ENCODE measurements around the gene MGAT4A.
A peak's percentile ranks its signal among the peaks of the same experiment; 100 is the strongest.
"Not testable (repeated sequence)": the region's sequence is repeated elsewhere in the genome, so short reads cannot be mapped to it uniquely, and the experiment has no call there.

MGAT4A gene

DNA sequence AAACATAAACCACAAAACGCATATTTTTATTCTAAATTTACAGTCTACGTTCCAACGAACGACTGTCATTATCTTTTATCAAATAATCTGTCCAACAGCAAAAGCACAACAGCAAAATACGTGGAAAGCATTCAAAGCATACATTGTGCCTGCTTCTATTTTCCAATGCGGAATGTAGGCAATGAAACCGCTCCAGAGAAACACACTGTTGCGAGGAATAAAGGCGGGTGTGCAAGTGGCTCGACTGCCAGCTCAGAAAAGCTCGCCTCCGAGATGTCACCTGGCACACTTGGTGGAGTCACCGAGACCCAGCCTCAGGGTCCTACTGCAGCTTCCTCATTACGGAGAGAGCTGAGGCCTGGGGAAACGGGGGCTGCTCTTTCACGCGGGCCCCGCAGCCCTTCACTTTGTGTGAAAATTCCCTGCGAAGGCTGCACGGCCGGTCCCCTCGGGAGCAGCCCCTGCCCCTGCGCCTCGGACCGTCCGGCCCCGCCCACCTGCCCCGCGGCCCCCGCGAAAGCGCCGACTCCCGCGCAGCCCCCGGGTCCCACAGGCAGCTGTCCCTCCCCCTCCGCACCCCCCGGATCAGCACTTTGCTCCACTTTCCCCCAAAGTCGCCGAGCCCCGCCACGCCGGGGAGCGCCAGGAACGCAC lies 752 bp downstream of the MGAT4A start:
- peak; percentile 24 to 27 (median 25) for DNase-seq (ENCODE audit: low read depth in 3 of 3)

DNA sequence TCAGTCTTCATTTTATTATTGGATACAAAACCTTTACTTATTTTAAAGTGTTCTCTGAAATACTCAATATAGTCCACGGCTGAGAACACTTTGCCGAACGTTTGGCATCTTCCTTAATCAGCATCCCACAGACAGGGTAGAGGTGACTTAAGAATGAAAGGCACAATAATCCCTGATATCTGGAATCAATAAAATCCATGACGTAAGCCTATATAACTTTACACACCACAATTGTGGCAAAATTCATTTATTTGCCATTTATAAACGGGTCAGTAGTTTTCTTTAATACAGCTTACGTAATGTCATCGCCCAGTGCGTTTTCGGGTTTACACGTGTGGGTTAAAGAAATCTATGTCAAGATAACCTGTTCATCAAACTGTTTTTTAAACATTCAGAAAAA lies 1.3 kb downstream of the MGAT4A start:
- DNase-seq (ENCODE audit: low read depth in 3 of 3), result no peak

DNA sequence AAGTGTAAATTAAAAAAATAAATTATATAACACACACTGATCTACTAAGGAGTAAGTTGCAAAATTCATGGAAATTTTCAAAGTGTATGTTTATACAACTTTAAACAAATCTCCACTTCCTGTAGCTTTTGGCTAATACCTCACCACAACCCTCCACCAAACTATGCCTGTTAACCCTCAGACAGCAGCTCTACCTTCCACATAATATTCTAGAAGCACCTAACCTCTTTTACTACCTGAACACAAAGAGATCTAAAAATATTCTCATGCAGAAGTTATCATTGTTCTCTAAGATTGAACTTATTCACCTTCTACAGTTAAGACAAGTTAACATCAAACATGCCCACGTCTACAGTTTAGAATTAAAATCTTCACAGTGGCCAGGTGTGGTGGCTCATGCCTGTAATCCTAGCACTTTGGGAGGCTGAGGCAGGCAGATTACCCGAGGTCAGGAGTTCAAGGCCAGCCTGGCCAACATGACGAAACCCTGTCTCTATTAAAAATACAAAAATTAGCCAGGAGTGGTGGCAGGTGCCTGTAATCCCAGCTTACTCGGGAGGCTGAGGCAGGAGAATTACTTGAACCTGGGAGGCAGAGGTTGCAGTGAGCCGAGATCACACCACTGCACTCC lies 2.7 kb downstream of the MGAT4A start:
- DNase-seq (ENCODE audit: low read depth in 3 of 3), result not testable (repeated sequence)

DNA sequence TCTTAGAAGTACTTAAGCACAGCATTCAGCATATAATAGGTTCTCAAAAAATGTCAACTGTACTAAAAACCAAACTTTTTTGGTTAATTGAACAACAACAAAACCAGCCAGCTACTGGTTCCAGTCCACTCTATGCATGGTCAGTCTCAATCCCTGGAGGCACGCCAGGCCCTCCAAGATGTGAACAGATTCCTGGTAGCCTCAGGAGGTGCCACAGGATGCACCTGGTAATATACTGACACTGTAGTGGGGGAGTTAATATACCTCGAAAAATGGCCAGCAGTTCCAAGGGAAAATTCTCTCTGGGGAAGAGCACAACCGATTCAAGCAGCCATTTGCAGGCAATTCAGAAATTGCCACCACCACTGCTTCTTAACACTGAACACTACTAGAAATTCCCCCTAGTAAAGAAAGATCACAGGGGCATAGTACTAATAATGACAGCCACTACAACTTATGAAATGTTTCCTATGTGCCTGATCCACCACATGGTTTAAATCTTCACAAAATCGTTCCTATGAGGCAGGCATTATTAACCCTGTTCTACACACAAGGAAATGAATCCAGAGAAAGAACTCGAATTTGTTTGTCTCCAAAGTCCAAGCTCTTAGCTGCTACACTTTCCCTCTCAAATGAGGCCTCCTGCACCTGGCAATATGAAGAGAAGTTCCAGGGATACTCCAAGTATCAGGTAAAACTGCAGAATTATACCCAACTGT lies 3.4 kb downstream of the MGAT4A start:
- DNase-seq (ENCODE audit: low read depth in 3 of 3), result no peak

DNA sequence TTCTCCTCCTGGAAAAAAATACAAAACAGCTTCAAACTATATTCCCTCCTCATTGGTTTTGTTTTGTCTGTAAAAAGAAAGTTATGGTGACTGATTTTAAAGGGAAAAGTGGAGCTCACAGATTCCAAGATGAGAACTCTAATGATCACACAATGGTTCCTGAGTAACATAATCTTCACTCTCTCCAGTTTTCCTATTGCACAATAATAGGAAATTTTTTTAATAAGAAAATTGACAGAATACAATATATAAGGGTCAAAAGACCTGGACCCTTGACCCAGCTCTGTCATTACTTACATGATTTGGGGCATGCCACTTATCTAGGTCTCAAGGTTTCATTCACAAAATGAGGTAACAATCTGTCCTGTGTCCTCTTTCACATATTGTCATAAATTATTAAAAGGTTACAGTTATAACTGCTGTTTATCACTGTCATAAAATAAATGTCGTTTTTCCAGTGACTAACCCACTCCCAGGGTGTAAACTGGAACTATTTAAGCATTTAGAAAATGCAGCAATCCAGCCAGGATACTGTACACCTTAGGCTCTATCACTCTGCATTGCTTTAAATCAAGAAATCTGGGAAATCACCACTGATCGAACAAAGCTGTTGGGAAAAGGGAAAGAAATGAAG lies 4.1 kb downstream of the MGAT4A start:
- DNase-seq (ENCODE audit: low read depth in 3 of 3), result no peak

DNA sequence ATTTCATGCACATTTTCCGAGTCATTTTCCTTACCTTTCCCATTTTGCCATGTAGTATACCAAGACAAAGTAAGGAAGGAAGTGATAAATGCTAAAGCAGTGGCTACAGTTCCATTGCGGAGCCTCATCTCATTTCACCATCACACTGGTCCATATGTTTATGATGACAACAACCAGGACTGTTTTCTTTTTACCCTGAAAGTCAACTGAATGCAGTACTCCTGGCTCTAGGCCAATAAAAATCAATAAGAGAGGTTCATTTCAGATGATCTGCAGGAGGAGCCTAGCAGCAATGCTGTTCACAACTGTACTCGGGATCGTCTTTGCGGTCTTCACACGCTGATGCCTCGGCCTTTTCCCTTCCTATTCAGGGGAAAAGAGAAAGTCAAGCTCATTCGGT lies 4.7 kb downstream of the MGAT4A start:
- DNase-seq (ENCODE audit: low read depth in 3 of 3), result no peak

DNA sequence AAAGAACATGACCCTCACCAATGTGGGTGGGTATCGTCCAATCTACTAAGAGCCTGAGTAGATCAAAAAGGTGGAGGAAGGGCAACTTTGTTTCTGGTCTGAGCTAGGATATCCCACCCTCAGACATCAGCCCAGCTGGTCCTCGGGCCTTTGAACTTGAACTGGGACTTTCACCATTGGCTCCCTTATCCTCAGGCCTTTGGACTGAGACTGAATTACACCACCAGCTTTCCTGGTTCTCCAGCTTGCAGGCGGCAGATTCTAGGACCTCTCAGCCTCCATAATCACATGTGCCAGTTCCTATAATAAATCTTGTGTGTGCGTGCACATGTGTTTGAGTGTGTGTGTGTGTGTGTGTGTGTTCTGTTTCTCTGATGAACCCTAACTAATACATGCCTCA lies 10.6 kb downstream of the MGAT4A start:
- DNase-seq (ENCODE audit: low read depth in 3 of 3), result no peak

DNA sequence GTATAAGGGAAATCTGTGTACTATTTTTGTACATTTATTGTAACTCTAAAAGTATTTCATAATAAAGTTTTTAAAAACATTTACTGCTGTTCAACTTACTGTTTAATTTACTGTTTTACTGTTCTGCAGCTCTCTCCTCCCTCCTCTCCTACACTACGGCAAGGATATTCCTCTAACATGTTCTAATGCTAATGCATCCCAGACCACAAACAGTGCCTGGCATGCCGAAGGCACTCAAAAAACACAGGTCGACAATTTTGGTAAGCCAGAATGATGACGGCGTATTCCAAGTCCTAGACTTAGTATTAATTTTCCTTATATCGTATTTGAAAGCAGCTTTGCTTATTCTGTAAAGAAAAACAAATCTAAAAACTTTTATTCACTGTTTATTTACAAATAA lies 13.3 kb downstream of the MGAT4A start:
- no peak for DNase-seq (ENCODE audit: low read depth in 3 of 3)

DNA sequence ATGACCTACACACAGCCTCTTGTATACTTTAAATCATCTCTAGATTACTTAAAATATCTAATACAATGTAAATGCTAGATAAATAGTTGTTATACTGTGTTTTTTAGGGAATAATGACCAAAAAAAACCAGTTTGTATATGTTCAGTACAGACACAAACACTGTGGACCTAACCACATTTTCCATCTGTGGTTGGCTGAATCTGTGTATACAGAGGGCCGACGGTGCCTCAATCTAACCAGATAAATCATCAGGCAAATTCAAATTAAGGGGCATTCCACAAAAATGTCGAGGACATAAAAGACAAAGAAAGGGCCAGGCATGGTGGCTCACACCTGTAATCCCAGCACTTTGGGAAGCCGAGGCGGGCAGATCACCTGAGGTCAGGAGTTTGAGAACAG lies 14.1 kb downstream of the MGAT4A start:
- DNase-seq (ENCODE audit: low read depth in 3 of 3), result no peak

DNA sequence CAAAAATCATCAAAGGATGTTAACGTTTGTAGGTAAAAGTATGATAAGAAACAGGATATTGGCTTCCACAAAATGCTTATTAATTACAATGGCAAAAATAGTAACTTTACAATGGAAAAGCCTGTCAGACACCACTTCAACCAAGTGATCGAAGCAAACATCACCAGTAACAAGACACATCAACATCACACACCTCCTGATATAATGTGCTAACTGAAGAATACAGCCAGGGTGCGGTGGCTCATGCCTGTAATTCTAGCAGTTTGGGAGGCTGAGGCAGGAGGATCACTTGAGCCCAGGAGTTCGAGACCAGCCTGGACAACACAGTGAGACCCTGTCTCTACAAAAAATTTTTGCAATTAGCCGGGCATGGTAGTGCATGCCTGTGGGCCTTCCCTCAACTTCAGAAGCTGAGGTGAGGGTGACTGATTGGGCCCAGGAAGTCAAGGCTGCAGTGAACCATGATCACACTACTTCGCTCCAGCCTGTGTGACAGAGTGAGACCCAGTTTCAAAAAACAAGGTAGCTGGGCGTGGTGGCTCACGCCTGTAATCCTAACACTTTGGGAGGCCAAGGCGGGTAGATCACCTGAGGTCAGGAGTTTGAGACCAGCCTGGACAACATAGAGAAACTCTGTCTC lies 15.0 kb downstream of the MGAT4A start:
- no peak for DNase-seq (ENCODE audit: low read depth in 3 of 3)

DNA sequence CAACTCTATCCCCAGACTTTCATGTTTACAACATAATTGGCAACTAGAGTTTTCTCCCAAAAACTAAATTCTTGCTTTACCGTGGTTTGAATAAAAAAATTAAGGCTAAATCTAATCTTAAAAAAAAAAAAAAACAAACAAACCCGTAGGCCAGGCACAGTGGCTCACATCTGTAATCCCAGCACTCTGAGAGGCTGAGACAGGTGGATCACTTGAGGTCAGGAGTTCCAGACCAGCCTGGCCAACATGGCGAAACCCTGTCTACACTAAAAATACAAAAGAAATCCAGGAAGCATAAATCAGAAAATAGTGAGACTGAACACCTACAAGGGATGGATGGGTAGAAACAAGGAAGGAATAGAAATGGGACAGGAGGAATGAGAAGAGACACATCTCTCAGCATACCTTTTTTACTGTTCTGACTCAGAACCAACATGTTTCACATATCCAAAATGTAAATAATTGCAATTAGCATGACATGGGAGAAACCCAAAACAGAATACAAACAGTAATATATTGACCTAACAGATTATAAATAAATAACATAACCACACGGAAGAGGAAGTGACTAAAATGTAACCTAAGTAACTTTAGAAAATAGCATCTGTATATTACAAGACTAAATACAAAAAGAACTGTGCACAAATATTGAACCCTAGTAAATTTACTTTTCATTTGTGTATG lies 17.5 kb downstream of the MGAT4A start:
- DNase-seq (ENCODE audit: low read depth in 3 of 3), result no peak

DNA sequence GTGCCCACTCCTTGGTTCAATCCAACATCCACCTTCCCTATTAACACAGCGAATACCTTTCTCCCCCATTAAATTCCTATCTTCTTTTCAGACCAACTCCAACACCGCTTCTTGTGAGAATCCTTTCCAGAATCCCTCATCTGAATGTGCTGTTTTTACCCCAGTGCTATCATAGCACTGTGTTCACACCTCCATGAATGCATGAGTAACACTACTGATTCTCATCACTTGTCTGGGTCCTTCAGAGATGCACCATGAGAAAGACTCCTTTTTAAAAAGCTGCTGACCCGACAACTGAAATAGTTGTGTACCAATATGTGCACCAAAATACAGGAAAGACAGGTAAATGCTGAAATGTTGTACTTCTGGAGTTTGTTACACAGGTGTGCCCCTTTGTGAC lies 18.8 kb downstream of the MGAT4A start:
- no peak for DNase-seq (ENCODE audit: low read depth in 3 of 3)

DNA sequence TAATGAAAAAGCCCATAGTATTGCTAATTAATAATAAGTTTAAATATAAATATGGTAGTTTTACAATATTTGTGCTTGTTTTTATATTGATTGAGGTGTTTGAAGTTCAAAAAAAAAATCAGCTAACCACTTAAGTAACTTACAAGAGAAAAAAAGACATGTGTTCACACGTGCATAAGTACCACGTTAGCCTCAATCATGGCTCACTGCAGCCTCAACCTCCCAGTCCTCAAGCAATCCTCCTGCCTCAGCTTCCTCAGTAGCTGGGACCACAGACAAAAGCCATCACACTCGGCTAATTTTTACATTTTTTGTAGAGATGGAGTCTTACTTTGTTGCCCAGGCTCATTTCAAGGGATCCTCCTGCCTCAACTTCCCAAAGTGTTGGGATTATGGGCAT lies 19.4 kb downstream of the MGAT4A start:
- no peak for DNase-seq (ENCODE audit: low read depth in 3 of 3)

DNA sequence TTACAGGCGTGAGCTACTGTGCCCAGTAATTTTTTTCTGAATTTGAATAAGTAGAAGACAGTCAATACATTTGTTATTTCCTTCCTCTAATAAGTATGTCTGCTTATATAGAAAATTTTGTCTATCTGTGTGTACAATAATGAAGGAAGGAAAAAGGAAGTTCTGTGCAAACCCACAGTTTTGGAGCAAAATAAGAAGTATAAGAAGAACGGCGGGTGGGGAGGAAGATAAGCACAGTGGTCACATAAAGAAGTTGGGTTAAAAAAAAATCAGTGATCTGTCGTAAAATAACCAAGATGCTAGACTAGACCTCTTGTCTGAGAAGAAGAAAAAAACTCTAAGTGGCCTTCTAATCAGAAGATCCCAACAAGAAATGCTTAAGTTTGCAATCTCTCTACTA lies 20.2 kb downstream of the MGAT4A start:
- DNase-seq (ENCODE audit: low read depth in 3 of 3), result no peak

DNA sequence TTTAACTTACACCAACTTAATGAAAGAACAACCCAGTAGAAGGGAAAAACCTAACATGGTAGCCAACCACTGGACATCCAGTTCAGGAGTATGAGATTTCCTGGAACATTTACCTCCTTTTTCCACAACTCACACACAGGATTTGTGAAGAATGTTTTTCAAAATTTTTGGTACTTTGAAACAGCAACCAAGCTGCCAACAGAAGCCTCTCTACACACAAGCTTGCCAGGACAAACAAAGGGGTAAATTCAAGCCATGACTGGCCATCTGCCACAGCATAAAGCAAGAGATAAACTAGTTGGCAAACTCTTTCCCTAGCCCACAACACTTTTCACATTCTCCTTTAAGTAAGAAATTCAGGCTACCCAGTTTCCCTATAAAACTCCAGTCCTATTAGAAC lies 21.4 kb downstream of the MGAT4A start:
- DNase-seq (ENCODE audit: low read depth in 3 of 3), result no peak

DNA sequence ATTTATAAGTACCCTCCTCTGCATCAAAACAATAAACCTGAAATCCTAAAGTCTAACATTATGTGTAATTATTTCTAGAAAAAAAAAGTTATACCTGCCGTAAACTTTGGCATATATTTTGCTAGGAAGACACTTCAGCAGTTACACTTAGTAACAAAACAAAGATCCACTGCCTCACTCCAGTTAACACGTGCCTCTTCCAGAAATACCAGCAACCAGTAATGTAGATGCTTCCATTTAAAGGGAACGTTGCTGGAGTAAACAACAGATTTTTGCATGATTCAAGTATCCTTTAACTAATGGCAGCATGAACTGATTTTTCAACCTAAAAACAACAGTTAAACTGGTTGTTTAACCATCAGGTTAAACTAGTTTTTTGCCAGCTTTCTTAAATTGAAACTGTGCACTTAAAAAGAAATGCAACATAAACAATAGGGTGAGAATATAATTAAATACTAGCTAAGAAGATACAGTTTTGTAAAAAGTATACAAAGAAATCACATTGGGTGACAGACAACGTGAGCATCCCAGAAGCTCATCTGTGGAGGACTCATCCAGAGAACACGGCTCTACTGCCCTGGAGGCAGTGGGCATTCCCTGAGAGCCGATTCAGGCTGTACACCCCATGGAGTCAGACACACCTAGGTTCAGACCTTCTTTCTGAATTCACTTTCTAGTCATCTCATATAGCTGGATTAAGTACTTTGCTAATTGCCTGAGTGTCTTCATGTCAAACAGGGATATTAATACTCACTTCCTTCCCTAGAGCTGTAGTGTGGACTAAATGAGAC lies 22.3 kb downstream of the MGAT4A start:
- DNase-seq (ENCODE audit: low read depth in 3 of 3), result no peak

DNA sequence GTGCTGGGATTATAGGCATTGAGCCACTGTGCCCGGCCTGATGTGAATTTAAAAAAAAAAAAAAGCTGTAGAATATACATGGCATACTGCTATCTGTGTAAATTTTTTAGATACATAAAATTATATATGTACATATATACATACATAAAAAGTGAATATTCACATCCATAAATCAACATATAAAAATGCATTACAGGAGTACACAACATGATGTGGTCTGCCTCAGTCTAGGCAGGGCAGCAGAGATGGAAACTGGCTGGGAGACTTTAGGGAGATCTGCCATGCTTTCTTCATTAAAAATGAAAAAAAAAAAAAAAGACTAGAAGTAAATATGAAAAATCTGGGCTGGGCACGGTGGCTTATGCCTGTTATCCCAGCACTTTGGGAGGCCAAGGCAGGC lies 24.3 kb downstream of the MGAT4A start:
- no peak for DNase-seq (ENCODE audit: low read depth in 3 of 3)

DNA sequence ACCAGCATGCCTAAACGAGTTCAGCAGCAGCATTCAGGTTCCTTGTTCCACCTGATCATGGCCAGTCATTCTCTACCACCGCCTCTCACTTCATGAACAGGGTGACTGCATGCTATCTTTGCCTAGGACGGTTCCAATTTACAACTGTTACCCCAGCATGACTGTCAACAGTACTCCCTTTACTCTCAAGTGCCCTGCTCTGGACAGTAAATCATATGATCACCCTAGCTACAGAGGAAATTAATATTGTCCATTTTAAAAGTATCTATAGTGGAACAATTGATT lies 25.7 kb downstream of the MGAT4A start:
- DNase-seq (ENCODE audit: low read depth in 3 of 3), result no peak

DNA sequence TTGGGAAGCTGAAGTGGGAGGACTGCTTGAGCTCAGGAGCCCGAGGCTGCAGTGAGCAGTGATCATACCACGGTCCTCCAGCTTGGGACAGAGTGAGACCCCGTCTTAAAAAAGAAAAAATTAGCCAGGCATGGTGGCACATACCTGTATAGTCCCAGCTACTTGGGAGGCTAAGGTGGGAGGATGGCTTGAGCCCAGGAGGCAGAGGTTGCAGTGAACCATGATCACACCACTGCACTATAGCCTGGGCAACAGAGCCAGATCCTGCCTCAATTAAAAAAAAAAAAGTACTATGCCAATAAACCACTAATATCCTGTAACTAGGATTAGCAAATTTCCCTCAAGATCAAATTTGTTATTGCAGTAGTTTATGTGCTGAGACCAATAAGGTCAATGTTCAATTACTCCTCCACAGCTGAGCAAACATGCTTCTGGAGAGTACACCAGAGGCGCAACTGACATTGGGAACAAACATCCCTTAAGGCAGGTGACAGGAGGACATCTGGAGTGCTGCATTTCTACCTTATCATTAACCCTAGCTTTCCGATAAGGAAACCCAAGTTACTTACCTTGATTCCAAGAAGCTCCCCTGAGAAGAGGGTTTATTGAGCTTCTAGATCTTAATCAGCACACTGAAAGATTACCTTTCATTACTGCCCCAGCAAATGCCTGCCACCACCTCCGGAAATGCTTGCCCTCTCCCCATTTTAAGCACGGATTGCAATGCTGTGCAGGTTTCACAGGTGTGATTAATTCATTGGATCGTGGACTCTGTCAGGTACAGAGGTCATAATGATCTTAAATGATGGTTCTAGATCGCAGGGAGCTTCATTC lies 26.2 kb downstream of the MGAT4A start:
- DNase-seq (ENCODE audit: low read depth in 3 of 3), result no peak

DNA sequence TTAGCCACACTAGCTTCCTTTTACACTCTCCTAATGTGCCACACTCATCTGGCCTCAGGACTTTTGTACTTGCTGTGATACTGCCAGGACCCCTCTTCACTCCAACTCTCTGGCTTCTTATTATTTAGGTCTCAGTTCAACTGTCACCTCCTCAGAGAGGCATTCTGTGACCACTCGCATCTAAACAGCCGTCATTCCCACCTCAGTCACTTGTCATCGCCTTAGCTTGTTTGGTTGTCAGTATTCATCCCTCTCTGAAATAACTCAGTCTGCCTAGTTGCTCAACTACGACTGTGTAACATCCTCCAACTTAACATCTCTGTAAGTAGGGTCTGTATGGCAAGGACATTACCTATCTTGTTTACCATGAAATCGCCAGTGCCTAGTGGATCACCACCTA lies 27.2 kb downstream of the MGAT4A start:
- DNase-seq (ENCODE audit: low read depth in 3 of 3), result no peak
